ENCODE results near the gene IL1R2.

Gene IL1R2

GRCh38 chr2:102043560-102043959 lies 51.8 kb downstream of the IL1R2 start:
- DNase-seq (ENCODE audit: low spot score) = no peak

- no peak for DNase-seq (ENCODE audit: low spot score)
Observed at GRCh38 chr2:102044235-102044896, 52.6 kb downstream of the IL1R2 start.

DNA sequence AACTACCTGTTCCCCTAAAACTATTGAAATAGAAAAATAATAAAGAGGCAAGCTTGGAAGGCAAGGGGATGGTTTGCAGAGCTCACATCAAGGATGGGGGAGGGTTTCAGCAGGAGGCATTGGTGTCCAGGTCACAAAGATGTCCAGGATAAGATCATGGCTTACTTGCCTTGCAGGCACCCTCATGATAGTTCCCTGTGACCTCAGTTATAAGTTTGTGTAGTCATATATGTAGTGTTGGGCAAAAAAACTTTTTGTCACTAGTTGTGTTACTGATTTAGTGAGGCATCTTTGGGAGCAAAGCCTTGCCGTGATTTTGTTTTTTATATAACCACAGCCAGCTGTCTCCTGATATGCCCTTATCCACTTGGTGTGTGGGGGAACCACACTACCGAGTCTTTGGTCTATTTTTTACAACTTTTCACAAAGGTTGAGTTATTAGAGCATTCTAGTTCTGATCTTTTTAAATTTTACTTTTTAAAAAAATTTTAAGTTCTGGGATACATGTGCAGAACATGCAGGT lies 53.3 kb downstream of the IL1R2 start:
- no peak for DNase-seq (ENCODE audit: low spot score)

GRCh38 chr2:102045697-102046096 lies 53.9 kb downstream of the IL1R2 start:
- no peak for DNase-seq (ENCODE audit: low spot score)

GRCh38 chr2:102046135-102046986 lies 54.6 kb downstream of the IL1R2 start:
- no peak for DNase-seq (ENCODE audit: low spot score)

- no peak for DNase-seq (ENCODE audit: low spot score)
Observed at GRCh38 chr2:102048465-102048864, 56.7 kb downstream of the IL1R2 start.

GRCh38 chr2:102049756-102050443 lies 58.1 kb downstream of the IL1R2 start:
- DNase-seq (ENCODE audit: low spot score) = no peak

- DNase-seq (ENCODE audit: low spot score) = no peak
Observed at GRCh38 chr2:102050854-102051391, 59.2 kb downstream of the IL1R2 start.

DNA sequence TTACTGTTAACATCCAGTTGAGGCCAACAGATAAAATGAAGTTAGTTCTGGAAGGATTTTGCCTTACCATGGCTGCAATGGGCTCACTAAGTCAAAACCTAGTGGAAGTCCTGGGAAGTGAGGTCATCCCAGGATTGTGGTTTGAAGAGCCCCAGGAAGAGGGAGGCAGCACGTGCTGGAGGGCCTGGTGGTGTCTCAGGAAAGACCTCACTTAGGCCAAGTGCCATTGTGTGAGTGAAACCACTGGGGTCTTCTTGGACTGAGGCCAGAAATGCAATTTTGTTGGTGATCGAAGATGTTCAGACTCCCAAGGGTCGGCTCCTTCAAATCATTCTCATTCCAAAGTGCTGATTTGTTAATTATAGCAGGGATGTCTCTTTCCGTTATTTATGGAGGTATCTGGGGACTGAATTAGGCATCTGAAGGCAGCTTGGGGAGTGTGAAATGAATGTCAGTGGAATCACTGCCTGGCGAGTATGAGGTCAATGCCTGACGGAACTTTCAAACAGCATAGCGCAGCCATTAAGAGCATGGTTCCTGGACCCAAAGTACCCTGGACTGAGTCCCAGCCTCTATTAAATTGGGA lies 60.0 kb downstream of the IL1R2 start:
- no peak for DNase-seq (ENCODE audit: low spot score)

DNA sequence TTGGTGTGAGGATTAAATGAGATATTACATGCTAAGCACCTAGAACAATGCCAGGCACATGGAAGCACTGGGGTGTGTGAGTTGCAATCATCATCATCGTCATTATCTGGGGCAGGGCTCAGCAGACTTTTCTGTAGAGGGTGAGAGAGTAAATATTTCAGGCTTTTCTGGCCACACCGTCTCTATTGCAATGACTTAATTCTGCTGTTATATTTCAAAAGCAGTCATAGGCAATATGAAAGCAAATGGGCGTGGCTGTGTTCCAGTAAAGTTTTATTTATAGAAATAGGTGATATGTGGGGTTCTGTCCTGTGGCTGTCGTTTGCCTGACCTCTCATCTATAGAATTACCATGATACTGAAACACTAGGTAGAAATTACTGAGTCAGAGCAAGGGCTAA lies 60.6 kb downstream of the IL1R2 start:
- no peak for DNase-seq (ENCODE audit: low spot score)

GRCh38 chr2:102053096-102053495 lies 61.3 kb downstream of the IL1R2 start:
- no peak for DNase-seq (ENCODE audit: low spot score)

GRCh38 chr2:102055346-102055990 lies 63.7 kb downstream of the IL1R2 start:
- peak; percentile 67 for DNase-seq (ENCODE audit: low spot score)

GRCh38 chr2:102056079-102056581 lies 64.4 kb downstream of the IL1R2 start:
- peak; percentile 86 for DNase-seq (ENCODE audit: low spot score)

GRCh38 chr2:102057502-102058292 lies 65.9 kb downstream of the IL1R2 start:
- peak; percentile 28 for DNase-seq (ENCODE audit: low spot score)

DNA sequence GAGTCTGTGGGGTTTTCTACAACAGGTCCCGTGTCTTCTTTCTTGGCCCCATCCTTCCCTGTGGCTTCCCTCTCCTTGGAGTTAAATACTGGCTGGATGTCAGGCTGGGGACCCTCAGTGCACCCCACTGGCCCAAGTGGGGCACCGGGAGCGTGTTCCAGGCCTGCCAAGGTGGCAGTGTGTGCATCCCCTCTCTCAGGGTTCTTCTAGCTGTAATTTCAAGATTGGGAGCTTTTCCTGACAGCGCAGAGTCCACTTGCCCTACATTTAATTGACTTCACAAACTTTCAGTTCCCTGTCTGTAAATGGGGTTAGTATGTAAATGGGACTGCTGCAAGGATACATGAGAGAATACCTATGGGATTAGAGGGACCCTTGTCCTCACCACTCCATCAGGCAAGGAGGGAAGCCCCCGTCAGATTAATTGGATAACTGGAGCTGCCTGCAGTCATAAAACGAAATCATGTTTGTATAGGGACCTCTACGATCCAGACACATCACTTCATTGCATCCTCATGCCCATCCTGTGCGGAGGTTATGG lies 66.6 kb downstream of the IL1R2 start:
- no peak for DNase-seq (ENCODE audit: low spot score)

DNA sequence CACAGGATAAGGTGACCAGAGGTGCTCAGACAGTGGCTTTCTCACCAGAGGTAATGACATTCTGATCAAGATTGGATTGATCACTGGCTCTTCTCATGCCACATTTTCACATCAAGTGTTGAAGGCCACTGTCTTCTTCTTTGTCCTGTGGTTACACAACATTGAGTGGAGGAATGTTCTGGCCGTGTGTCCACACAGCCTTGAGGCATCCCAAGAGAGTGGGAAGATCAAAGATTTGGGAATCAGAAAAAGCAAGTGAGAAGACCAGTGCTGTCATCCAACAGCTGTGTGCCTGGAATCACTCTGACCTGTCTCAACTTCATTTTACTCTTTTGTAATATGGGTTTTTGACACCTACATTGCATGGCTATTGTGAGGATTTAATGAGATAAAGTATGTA lies 67.4 kb downstream of the IL1R2 start:
- no peak for DNase-seq (ENCODE audit: low spot score)

GRCh38 chr2:102060047-102060446 lies 68.3 kb downstream of the IL1R2 start:
- DNase-seq (ENCODE audit: low spot score) = no peak

DNA sequence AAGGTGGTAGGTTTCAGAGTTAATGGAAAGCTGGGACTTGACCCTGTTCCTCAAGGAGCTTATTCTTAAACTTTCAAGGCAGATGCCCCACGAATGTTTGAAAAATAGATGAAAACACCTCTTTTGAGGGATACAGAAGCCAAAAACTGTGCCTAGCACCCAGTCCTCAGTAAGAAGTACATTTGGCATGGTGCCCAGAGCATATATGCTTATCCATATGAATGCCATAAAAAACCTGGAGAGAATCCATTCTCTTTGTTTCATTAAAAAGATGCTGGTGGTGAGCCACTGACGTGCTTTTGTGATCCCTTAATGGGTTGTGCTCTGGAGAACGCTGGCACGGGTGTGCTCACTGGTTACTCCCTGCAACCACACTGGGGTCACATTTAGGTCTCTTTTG lies 69.0 kb downstream of the IL1R2 start:
- peak; percentile 32 for DNase-seq (ENCODE audit: low spot score)

DNA sequence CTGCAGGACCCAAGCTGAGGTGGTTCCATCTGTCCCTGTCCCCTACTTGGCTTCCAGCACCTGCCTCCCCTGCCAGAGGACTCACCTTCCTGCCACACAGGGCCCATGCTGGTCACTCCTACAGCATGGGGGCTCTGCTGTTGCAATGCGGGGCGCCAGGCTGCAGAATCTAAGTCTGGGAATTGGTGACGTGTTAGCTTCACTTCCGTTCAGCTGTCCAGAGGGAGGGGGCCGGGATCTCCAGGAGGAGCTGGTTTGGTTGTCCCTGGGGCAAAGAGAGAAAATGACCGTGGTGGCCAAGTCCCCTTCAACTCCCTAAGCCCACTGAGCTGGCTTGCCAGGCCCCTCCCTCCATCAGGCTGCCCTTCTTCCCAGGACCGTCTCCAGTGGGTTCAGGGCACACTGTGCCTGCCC lies 69.5 kb downstream of the IL1R2 start:
- DNase-seq (ENCODE audit: low spot score) = no peak

Measured in hematopoietic multipotent progenitor cell treated with erythropoietin and hydrocortisone succinate and interleukin-3 and kit ligand, for 15 days (in vitro differentiated cells).